NK-92 treated with Interleukin-12 subunit alpha and Interleukin-12 subunit beta, amount 100 ng/mL, for 24 hours (cell line): ENCODE results near the gene OR52B6.
"Not testable (repeated sequence)": the region's sequence is repeated elsewhere in the genome, so short reads cannot be mapped to it uniquely, and the experiment has no call there.

Experiments
- DNase-seq: peaks from one replicate; lab custom pipeline; 2025; lab: John Stamatoyannopoulos, UW

The OR52B6 gene

DNA sequence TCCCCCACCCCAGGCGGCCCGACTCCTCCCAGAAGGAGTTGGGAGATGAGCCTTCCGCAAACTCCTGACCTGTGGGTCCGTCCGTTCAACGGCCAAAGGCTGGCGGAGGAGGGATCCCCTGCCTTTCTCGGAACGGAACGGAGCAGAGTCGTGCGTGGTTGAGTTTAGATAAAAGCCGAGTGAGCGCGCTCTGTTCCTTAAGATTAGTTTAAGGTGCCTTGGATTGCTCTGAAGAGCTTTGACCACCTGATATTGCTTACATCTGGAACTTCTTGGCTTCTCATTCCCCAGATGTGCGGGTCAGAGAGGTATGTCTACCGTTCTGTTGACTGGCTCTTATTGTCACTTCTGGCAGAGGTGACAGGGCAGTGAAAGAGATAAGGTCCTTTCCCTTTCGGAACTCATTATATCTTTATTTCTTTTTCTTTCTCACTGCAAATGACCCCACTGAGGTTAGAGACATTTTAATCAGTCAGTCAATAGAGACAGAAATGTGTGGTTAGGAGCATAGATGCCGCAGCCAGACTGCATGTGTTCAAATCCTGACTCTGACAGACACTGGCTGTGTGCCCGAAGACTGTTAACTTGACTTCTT lies 16.0 kb downstream of the OR52B6 start, which contains the start of gene TRIM6:
Gene TRIM6 (plus strand): TSS at position 31 of the 595 bp plus-strand sequence. CDS start 261 bp downstream, at position 292.
- DNase-seq = no peak

DNA sequence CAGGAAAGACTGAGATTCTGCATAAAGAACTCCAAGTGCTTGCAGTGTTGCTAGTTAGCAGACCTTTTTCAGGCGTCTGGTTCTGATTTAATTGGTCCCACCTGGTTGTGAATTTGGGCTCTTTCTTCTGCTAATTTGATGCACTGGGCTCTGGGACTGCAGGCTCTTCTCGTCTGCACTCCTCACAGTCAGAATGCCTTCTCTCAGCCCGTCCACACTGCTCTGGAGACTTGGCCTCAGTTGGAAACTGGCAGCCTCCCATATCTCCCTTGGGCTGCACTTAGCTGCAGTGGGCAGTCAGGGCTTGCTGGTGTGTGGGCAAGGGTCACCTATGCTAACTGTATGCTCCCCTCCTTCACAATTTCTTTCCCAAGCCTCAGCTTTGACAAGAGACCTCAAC lies 17.3 kb downstream of the OR52B6 start:
- no peak for DNase-seq

DNA sequence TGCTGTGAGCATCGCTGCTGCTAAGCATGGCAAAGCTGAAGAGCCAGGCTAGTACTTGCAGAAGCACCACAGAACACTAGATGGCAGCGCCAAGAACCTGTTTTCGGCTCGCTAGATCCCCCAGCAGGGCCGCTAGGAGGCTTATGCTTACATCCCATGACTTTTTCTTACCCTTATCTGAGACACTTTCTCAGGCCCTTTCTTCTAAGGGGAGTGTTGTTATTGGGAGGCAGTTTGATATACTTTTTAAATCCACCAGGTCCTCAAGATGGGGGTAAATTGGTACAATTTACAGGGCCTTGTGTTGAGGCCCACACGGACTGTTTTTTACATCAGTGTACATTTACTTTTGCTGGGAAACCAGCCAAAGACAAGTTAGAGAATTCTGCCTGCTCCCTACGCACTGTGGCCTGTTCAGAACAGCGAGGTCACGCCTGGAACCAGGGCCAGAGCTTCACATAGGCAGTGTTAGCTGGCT lies 19.7 kb downstream of the OR52B6 start:
- DNase-seq = peak; percentile 26

DNA sequence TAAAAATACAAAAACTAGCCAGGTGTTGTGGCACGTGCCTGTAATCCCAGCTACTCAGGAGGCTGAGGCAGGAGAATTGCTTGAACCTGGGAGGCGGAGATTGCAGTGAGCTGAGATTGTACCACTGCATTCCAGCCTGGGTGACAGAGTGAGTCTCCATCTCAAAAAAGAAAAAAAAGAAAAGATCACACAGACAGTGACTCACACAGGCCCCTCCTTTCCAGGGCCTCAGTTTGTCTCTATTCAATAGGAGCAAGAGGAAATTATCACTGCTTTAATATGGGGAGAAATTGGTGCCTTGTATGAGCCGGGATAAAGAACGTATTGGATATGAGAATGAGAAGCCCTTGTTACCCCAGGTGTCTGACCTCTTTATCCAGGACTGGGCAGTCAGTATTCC lies 22.1 kb downstream of the OR52B6 start:
- not testable (repeated sequence) for DNase-seq

DNA sequence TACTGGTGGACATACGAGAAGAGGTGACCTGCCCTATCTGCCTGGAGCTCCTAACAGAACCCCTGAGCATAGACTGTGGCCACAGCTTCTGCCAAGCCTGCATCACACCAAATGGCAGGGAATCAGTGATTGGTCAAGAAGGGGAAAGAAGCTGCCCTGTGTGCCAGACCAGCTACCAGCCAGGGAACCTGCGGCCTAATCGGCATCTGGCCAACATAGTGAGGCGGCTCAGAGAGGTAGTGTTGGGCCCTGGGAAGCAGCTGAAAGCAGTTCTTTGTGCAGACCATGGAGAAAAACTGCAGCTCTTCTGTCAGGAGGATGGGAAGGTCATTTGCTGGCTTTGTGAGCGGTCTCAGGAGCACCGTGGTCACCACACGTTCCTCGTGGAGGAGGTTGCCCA lies 22.6 kb downstream of the OR52B6 start:
- DNase-seq = no peak

DNA sequence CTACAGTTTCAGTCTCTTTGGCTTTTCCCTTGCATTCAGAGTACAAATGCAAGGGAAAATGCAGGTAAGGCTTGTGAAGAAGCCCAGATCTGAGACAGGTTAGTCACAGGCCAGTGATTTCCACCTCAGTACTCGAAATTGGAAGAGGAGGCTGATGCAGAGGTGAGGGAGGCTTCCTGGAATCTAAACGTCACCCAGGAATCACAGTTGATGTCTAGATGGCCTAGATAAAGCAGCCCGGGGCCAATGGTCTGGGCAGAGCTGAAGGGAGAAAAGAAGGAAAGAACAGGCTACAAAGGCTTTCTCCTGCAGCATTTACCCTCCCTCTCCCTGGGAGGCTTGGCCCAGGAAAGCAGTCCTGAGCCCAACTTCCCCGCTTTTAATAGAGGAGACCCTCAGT lies 24.2 kb downstream of the OR52B6 start:
- DNase-seq = no peak

DNA sequence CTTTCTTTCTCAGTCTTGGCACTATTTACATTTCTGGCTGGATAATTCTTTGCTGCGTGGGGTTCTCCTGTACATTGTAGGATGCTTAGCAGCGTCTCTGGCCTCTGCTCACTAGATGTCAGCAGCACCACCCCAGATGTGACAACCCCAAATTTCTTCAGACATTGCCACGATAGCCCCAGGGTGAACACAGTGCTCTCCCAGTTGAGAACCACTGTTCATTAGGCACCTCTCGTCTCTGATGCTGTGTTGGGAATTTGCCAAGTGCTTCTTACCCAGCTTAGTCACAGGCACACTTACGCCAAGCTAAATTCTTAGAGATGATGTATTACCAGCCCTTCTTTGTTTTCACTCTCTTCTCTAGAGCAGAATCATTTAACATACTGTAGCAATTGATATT lies 25.2 kb downstream of the OR52B6 start:
- no peak for DNase-seq

DNA sequence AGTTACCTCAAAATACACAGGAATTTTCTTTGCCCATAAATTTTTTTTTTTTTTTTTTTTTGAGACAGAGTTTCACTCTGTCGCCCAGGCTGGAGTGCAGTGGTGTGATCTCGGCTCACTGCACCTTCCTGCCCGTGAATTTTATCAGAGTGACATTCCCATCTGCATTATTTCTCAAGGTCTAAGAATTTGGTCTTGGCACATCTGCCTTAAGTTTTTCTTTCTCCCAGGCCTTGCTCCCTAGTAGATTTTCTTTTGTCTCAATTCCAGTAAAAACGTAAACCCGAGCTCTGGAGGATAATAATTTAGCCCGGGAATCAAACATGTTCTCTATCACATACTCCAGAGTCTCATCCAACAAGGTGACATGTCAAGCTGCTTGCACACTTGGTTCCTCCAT lies 28.1 kb downstream of the OR52B6 start:
- DNase-seq = no peak

DNA sequence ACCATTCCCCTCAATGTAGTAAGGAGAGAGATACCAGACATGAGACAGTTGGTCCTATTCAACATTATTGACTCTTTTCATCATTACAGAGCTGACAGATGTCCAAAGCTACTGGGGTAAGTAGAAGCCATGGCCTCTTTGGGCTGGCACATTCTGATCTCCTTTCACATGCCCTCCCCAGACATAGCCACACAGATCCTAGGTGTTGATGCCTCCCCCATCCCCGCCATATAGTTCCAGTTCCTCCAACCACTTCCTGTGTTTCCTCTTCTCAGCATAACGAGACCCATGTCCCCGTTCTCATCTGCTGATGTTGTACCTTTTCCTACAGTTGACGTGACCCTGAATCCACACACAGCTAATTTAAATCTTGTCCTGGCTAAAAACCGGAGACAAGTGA lies 29.8 kb downstream of the OR52B6 start:
- no peak for DNase-seq

DNA sequence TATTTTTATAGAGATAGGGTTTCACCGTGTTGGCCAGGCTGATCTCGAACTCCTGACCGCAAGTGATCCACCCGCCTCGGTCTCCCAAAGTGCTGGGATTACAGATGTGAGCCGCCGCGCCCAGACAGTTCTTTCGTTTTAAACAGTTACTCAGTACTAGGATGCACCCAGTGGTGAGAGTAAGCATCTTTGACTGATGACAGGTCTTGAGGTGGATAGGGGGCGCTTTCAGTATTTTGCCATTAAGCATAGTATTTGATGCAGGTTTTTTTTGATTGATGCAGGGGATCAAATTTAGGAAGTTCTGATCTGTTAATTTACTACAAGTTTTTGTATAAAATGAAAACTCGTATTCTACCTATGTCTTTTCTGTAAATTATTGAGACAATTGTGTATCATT lies 30.9 kb downstream of the OR52B6 start:
- DNase-seq = no peak

DNA sequence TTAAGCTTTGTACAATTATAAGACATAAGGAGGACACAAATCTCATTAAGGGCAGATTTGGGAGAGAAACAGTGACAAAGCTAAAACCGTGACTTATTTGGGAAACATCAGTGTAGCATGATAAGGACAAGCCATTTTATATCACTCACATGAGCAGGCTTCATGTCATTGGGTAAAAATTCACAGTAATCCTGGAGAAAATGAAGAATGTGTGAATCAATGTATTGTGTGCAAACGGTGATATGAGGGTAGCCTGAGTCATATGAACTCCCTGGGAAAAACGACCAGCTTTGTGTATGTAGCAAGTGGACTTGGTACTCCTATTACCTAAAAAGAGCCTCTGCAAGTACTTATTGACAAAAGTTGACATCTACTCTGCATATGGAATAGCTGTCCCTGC lies 38.1 kb downstream of the OR52B6 start:
- no peak for DNase-seq

DNA sequence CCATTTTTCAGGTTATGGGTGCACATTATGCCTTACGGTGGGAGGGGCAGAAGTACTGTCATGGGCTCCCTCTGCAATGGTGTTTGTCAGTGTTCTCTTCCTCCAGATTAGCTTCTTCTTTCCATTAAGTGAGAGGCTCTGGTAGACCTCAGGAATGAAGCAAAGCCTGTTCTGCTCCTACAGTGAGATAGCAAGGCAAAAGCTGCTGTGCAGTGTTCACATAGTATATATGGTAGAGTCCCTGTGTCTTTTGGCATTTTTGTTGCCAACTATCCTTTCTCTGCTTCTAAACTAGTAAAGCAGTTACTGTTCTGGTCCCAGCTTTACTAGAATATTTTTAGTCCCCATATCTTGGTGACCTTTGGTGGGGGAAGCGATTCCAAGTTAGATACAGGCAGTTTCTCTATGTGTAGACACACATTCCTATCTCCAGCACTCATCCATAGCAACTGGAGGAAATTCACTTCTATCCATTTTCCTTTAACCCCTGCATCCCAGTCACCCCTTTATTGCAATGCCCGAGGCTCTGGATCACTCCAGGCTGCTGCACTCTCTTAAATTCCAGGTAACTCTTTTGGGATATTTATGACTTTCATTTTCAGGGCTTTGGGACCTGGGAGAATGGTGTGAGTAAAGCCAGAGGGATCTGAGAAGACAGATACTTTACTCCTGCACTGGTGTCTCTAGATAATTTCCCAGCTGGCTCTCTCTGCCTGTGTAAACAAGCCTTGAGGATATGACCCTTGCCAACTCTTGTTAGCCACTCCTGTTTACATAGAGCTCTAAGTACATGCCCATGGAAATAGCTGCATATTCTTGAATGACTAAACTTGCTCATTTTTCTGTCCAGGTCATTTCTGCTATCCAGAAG lies 40.2 kb downstream of the OR52B6 start:
- DNase-seq = no peak

DNA sequence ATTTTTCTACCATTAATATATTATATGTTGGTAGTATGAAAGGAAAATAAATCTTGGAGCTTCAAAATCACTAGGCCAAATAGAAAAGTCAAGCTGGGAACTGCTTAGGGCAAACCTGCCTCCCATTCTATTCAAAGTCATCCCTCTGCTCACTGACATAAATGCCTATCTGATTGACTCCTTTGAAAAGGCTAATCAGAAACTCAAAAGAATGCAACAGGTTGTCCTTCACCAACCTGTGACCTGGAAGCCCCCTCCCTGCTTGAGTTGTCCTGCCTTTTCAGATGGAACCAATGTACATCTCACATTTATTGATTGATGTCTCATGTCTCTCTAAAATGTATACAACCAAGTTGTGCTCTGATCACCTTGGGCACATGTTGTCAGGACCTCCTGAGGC lies 40.9 kb downstream of the OR52B6 start:
- DNase-seq = no peak

DNA sequence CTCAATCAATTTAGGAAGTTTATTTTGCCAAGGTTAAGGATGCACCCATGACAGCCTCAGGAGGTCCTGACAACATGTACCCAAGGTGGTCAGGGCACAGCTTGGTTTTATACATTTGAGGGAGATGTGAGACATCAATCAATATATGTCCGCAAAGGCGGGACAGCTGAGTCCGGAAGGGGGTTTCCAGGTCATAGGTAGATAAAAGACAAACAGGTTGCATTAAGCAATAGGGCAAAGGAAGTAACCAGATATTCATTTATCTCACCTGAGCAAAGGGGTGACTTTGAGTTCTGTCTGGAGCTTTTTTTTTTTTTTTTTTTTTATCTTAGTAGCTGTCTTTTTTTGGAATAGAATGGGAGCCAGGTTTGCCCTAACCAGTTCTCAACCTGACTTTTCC lies 42.1 kb downstream of the OR52B6 start:
- DNase-seq = no peak

DNA sequence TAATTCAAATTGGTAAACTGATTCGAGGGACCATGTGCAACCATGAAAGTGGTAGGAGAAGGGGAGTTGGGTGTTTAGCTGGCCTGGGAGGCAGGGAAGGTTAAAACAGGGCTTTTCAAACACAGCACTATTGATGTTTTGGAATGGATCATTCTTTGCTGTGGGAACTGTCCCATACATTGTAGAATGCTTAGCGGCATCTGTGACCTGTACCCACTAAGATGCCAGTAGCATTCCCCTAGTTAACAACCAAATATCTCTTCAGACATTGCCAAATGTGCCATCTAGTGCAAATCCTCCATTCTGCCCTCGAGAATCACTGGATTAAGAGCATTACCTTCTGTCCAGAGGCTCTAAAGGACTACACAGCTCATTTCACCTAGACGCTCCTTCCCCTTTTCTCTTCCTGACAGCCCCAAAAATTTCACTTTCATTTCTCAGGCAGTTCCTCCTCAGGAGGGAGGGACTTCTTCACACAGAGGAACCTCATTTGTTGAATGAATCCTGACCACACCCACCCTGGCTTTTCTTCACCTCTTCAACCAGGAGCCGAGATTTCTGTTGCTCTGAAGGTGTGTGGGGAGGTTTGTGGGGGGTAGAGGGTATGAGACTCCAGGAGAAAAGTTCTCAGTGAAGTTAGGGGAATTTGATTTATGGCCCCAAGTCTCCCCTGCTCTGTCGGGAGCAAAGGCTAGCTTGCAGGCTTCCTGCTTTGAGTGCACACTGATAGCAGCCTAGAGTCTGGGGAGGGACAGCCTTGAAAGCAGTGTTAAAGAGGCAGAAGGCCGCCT lies 44.0 kb downstream of the OR52B6 start, which contains the start of gene TRIM34:
Gene TRIM34 (plus strand): TSS at position 513 of the 791 bp plus-strand sequence. CDS start 7,331 bp downstream, outside the sequence.
- DNase-seq = peak; percentile 42

DNA sequence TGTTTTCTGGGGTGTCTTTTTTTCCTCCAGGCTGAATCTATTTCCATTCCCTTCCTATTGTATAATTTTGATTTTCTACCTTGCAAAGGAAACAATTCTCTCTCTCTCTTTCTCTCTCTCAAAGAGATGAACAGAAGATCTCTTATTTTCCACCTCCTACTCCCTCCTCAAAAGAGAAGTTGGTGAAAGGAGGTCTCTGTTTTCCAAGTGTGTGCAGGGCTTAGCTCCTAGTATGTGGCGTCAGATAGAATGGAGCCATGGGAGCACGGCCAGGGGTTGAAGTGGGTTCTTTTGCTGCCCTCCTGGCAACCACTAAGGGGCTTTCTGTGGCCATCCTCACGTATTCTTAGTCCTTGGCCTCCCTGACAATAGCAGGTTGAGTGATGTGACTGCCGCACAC lies 44.6 kb downstream of the OR52B6 start:
- DNase-seq = no peak

DNA sequence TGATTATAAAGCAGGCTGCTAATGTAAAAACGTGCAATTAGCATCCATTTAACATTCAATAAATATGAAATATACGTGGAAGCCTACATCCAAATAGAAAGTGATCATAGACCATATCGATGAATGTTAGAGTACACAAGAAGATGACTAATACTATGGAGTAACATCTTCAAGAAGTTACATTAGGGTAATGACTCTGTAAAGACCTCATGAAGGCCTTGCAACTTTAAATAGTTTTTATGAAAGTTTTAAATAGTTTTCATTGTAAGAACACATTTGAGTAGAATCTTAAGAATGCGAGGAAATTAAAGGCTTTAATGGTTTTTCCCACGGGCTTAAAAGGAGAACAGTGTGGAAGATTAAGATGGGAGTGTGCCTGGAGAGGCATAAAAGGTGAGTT lies 45.5 kb downstream of the OR52B6 start:
- DNase-seq = no peak

DNA sequence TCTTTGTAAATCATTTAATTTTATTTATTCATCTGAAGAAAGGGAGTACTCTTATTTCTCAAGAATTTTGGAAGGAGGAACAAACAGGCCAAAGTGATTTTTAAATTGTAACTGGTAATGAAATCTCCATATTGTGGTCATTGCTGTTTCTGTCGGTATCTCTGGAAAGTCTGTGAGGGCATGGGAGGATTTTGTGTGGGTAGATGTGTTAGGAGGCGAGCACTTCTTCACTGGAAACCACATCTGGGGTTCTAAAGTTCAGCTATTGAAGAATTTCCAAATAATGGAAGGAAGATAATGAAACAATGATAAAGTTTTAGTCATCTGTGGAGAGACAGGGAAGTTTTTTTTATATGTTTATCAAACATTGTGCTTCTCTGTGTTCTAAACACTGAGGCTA lies 50.7 kb downstream of the OR52B6 start:
- no peak for DNase-seq
